HG03342 (cell line): Measurements from ENCODE around the gene C11orf65.
"Not testable (repeated sequence)": the region's sequence is repeated elsewhere in the genome, so short reads cannot be mapped to it uniquely, and the experiment has no call there.

Experiments used
- ATAC-seq: cut with Tn5 transposase; IDR thresholded peaks from one replicate; pipeline ENCODE4 v1.9.1; 2021; ENCODE audit warnings: mild to moderate bottlenecking, moderate library complexity; ENCODE audit not compliant: unreplicated experiment

The C11orf65 gene

GRCh38 chr11:108373505-108373904, 93.8 kb downstream of the C11orf65 start:
- ATAC-seq = not testable (repeated sequence)

- ATAC-seq = no peak
Observed at GRCh38 chr11:108370990-108371389, 96.3 kb downstream of the C11orf65 start.

GRCh38 chr11:108370315-108370714, 97.0 kb downstream of the C11orf65 start:
- ATAC-seq = no peak

GRCh38 chr11:108369064-108369463, 98.3 kb downstream of the C11orf65 start:
- ATAC-seq = no peak

- ATAC-seq = no peak
Observed at GRCh38 chr11:108368134-108368533, 99.2 kb downstream of the C11orf65 start.

GRCh38 chr11:108364159-108364558, 103.2 kb downstream of the C11orf65 start:
- no peak for ATAC-seq

- no peak for ATAC-seq
Observed at GRCh38 chr11:108351468-108351867, 115.9 kb downstream of the C11orf65 start.

GRCh38 chr11:108346451-108346850, 120.9 kb downstream of the C11orf65 start:
- no peak for ATAC-seq

- ATAC-seq = no peak
Observed at GRCh38 chr11:108345767-108346166, 121.6 kb downstream of the C11orf65 start.

GRCh38 chr11:108343714-108344113, 123.6 kb downstream of the C11orf65 start:
- ATAC-seq = no peak

- no peak for ATAC-seq
Observed at GRCh38 chr11:108341654-108342053, 125.7 kb downstream of the C11orf65 start.

GRCh38 chr11:108340973-108341372, 126.4 kb downstream of the C11orf65 start:
- ATAC-seq = no peak

- ATAC-seq = no peak
Observed at GRCh38 chr11:108338750-108339149, 128.6 kb downstream of the C11orf65 start.

- ATAC-seq = no peak
Observed at GRCh38 chr11:108333403-108333899, 133.9 kb downstream of the C11orf65 start.
